Smooth muscle cell of the brain vasculature (primary cell): Measurements from ENCODE around the gene SLC7A9.
"Not testable (repeated sequence)": the region's sequence is repeated elsewhere in the genome, so short reads cannot be mapped to it uniquely, and the experiment has no call there.

ENCODE experiments used
- DNase-seq: peaks from one replicate; pipeline ENCODE4 v3.0.0-alpha.2; 2012; ENCODE audit warnings: low read depth, low spot score

SLC7A9 gene

DNA sequence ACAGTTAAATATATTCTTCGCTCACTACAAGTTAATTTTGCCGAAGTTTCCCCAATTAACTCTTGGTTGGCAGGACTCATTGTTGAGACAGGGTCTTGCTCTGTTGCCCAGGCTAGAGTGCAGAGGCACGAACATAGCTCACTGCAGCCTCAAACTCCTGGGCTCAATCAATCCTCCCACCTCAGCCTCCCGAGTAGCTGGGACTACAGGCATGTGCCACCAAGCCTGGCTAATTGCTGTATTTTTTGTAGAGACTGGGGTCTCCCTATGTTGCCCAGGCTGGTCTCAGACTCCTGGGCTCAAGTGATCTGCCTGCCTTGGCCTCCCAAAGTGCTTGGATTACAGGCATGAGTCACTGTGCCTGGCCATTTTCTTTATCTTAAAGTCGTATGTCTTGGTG lies 15.7 kb upstream of the SLC7A9 start:
- not testable (repeated sequence) for DNase-seq

- DNase-seq: no peak
Observed at GRCh38 chr19:32881766-32882165, 12.2 kb upstream of the SLC7A9 start.

DNA sequence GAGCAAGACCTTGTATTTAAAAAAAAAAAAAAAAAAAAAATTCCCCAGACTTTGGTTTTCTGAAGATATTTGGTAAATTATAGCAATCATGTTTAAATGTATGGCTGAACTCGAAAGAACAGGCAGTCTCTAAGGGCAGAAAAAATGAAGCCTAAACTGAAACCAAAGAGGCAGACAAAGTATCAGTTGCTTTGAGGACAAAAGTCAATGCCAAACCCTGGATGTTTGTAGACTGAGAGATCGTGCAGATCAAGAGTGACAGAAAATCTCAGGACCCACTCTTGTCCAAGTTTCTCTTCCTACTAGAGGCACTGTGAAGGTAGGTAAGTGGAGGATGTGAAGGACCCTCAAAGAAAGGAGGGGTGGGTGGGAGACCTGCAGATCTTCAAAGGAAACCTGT lies 11.1 kb upstream of the SLC7A9 start:
- DNase-seq: no peak

GRCh38 chr19:32879741-32880140 lies 10.2 kb upstream of the SLC7A9 start:
- no peak for DNase-seq

- no peak for DNase-seq
Observed at GRCh38 chr19:32878988-32879387, 9.4 kb upstream of the SLC7A9 start.

- no peak for DNase-seq
Observed at GRCh38 chr19:32877977-32878745, 8.6 kb upstream of the SLC7A9 start.

DNA sequence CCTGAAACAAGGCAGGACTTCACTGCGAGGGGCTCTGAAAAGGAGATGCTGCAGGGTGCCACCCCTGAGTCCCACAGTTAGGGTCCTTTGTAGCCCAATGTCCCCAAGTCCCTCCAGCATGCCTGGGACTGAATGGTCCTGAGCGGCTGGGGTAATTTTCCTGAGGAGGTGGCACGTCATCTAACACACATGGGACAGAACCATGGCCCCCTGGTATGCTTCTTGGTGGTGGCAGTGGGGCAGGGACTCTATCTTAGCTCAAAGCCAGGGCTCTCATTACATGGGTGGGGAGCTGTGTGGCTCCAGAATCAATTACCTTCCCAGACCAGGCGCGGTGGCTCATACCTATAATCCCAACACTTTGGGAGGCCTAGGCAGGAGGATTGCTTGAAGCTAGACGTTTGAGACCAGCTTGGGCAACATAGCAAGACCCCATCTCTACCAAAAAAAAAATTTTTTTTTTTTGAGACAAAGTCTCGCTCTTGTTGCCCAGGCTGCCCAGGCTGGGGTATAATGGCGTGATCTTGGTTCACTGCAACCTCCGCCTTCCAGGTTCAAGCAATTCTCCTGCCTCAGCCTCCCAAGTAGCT lies 7.9 kb upstream of the SLC7A9 start:
- no peak for DNase-seq

DNA sequence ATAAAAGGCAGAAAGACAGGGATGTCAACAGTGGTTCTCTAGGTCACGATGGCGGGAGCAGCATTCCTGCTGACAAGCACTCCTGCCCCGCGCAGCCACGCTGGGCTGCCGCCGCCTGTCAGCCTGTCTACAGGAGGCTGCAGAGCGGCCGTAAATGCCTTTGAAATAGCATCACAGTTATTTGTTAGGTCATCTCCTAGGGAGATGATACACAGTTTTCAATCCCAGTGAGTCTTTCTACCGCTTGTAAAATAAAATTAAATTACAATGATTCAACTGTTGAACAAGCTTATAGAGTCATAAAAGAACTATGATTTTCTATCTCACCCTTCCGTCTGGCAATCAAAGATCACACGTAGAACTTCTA lies 7.3 kb upstream of the SLC7A9 start:
- peak; percentile 50 for DNase-seq

DNA sequence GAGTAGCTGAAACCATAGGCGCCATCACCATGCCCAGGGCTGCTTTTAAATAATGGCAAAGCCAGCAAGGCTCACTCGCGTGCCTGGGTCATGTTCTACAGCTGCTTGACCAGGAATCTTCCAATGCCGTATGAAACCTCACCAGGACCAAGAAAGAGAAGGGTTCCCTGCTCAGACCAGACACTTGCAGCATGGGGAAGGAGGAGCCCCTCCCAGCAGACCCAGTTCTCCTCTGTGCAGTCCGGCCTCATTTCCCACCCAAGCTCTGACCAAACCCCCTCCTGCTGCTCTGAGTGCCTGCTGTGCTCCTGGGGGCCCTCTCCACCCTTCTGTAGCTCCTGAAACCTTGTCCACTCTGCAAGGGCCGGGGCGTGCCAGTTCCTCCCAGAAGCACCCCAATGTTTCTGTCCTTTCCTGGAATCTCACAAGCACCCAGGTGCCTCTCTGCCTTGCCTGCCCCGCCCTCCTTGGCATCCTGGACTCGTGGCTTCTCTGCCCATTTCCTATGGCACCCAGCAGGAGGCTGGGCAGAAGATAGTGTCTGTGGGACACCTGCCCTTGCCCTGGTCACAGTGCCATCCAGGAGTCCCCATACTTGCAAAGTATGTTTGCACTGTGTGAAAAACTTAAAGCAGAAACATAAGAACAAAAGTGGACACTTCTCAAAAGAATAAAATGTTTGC lies 6.8 kb upstream of the SLC7A9 start:
- DNase-seq: no peak

DNA sequence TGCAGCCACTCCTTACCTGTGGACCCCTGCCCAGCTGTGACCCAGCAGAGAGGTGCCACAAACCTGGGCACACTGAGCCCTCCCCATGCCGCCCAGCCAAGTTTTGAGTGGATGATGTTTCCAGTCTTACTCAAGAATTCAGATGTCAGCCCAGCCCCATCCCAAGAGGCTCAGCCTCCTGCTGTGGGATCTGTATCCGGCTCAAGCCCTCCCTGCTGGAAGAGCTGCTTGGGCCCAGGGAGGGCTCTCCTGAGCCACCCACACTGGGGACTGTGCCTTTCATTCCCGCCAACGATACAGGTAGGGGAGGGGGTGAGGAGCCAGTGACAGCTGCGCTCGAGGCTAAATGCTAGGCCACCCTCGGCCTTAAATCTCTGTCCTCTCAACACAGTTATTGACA lies 5.9 kb upstream of the SLC7A9 start:
- no peak for DNase-seq

GRCh38 chr19:32874605-32875004 lies 5.0 kb upstream of the SLC7A9 start:
- DNase-seq: no peak

DNA sequence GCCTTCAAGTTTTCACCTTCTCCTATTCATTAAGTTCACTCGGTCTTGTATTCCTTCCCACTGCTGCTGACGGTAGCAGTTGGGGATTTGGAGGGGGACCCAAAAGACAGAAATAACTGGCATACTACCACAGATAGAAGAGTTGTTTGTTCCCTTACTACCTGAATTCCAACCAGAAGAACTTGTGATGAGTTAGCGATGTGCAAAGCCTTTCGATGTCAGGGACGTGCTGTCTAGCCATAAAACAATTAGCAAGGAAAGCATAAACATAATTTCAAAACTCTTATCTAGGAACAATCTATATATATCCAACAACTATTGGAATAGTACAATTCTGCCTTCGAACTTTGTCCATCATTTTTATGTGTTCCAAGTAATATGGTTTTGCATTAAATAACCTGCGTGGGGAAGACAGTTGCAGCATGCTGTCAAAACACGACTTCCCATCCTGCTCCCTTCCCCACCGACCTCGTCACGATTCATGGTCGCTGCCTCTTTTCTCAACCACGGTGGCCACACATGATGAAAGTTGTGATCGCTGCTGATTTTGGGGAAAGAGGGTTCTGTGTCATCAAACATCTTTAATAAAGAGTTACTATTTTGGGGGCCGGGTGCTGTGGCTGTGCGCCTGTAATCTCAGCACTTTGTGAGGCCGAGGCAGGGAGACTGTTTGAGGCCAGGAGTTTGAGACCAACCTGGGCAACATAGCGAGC lies 3.8 kb upstream of the SLC7A9 start:
- DNase-seq: no peak

DNA sequence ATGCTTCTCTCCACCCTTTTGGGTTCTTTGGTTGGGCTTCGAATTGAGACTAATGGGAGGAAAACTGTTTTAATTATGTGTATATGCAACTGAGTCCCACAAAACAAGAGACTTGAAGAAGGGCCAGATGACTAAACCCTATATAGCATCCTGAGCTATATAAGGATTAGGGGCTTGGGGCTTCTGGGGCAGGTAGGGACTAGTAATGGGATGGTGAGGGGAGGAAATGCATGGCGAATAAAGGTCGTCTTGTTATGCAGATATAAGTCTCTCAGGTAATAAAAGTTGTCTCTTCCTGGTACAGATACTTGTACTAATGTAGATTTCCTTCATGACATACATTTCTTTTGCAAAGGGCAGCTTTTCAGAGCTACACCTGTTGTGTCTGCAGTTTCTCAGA lies 2.8 kb upstream of the SLC7A9 start:
- DNase-seq: no peak

GRCh38 chr19:32870981-32871451 lies 1.4 kb upstream of the SLC7A9 start:
- DNase-seq: no peak

DNA sequence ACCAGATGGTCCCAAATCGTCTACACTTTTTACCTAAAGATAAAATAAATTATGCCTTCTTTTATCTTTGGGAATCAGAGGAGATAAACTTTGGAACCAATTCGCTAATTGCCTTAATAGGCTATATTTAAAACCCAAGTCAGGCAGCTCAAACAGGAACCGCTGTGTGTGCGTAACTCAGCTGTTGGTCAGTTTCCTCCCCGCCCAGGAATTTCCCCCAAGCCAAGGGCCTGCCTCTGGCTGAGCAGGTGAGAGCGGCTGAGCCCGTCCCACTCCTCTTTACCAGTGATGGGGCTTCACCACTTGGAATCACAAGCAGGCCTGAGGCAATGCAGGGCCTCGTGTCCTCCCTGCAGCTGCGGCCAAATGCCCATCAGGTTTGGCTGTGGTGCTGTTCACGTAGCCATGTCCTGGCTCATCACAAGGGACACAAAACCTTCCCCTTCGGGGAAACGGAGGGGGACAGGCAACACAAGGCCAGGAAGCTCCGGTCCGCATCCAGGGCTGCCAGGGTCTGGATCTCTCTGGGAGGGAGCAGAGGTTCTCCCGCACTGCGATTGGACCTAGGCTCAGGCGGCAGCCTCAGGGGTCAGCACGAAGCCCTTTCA lies 503 bp upstream of the SLC7A9 start:
- DNase-seq: no peak

GRCh38 chr19:32868206-32868950 lies 1.2 kb downstream of the SLC7A9 start:
- DNase-seq: no peak

- DNase-seq: not testable (repeated sequence)
Observed at GRCh38 chr19:32867436-32867835, 2.1 kb downstream of the SLC7A9 start.

- no peak for DNase-seq
Observed at GRCh38 chr19:32866564-32867265, 2.9 kb downstream of the SLC7A9 start.

- DNase-seq: no peak
Observed at GRCh38 chr19:32866061-32866460, 3.5 kb downstream of the SLC7A9 start.

DNA sequence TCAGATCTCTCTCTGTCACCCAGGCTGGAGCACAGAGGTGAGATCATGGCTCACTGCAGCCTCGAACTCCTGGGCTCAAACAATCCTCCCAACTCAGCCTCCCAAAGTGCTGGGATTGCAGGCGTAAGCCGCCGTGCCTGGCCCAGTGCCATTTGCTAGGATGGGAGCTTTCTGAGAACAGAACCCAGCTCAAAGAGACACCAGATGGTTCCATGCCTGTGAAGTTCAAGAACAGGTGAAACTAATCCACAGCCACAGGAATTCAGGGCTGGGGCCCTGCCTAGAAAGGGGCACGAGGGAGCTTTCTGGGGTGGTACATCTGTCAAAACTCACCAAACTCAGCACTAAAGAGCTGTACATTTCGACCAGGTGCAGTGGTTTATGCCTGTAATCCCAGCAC lies 4.2 kb downstream of the SLC7A9 start:
- DNase-seq: no peak
